Right atrium auricular region (tissue), 2 donors: ENCODE data around the gene CRYBG3. TPM values are rescaled to one million over a fixed set of nuclear protein-coding genes. Genes with fewer than 3 reads are reported as not detected.

Source experiments
- DNase-seq: peaks from one replicate; pipeline ENCODE4 v3.0.0-alpha.2; 2019; ENCODE audit warnings: low spot score
- H3K27ac ChIP-seq, 2 donors: fragments of 200-600 bp; sonication (generic); 1 replicate in 1 of 2; 2 replicates in 1 of 2; pipeline ENCODE4 v1.5.1; 2016 to 2019
- H3K27me3 ChIP-seq, 2 donors: fragments of 200-600 bp; sonication (generic); one replicate each; pipeline versions ENCODE4 v1.5.1 to v1.6.0; 2017 to 2019
- H3K36me3 ChIP-seq: fragments of 200-600 bp; sonication (generic); one replicate; pipeline ENCODE4 v1.5.1; 2016
- H3K4me1 ChIP-seq, 2 donors: fragments of 200-600 bp; sonication (generic); one replicate each; pipeline versions ENCODE4 v1.5.1 to v1.6.0; 2017 to 2019
- H3K4me3 ChIP-seq, 2 donors: fragments of 200-600 bp; sonication (generic); 1 replicate in 1 of 2; 2 replicates in 1 of 2; pipeline ENCODE4 v1.5.1; 2017 to 2019; ENCODE audit warnings: mild to moderate bottlenecking in 1 of 2, moderate library complexity in 1 of 2
- H3K9me3 ChIP-seq, 2 donors: fragments of 200-600 bp; sonication (generic); one replicate each; pipeline ENCODE4 v1.5.1; 2019
- total RNA-seq, 2 donors: library from RNA; depleted of rRNA; stranded (reverse); fragments of >200 nt; gene quantifications; one replicate each; pipeline ENCODE4 v1.1.0, GENCODE V29; 2016
- TF ChIP-seq, protein P1 (sequence below), 2 donors: fragments of 200-600 bp; sonication (generic); IDR thresholded peaks; one replicate each; pipeline ENCODE4 v1.5.1; 2019; ENCODE audit warnings: antibody characterized with exemption in 2 of 2

Gene CRYBG3
- total RNA-seq, 2 donors from 2014 or later: 17.6 to 18.6 TPM

GRCh38 chr3:97838393-97838792 is 16.6 kb downstream of the CRYBG3 start:
- Histone ChIP-seq H3K9me3 (no peaks in the 10 kb centered on the region), H3K36me3 (no peaks in the 10 kb centered on the region), H3K4me1 (peaks cover 0 to 6% of the 10 kb centered on the region in 2 donors), H3K27ac (no peak overlapping the region), H3K4me3 (no peak overlapping the region), H3K27me3 (no peaks in the 10 kb centered on the region)
- no peak for DNase-seq
- TF ChIP-seq, protein P1, sequence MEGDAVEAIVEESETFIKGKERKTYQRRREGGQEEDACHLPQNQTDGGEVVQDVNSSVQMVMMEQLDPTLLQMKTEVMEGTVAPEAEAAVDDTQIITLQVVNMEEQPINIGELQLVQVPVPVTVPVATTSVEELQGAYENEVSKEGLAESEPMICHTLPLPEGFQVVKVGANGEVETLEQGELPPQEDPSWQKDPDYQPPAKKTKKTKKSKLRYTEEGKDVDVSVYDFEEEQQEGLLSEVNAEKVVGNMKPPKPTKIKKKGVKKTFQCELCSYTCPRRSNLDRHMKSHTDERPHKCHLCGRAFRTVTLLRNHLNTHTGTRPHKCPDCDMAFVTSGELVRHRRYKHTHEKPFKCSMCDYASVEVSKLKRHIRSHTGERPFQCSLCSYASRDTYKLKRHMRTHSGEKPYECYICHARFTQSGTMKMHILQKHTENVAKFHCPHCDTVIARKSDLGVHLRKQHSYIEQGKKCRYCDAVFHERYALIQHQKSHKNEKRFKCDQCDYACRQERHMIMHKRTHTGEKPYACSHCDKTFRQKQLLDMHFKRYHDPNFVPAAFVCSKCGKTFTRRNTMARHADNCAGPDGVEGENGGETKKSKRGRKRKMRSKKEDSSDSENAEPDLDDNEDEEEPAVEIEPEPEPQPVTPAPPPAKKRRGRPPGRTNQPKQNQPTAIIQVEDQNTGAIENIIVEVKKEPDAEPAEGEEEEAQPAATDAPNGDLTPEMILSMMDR (IDR thresholded peaks at IDR 0.05): no peak

GRCh38 chr3:97839944-97840343 is 18.1 kb downstream of the CRYBG3 start:
- TF ChIP-seq, protein P1 (IDR thresholded peaks at IDR 0.05): no peak
- no peaks in the 10 kb centered on the region for H3K36me3 ChIP-seq
- DNase-seq: no peak
- H3K27me3 ChIP-seq: no peaks in the 10 kb centered on the region
- no peak overlapping the region for H3K4me3 ChIP-seq
- no peak overlapping the region for H3K27ac ChIP-seq
- H3K9me3 ChIP-seq: no peaks in the 10 kb centered on the region
- peaks cover 0 to 6% of the 10 kb centered on the region in 2 donors for H3K4me1 ChIP-seq

DNA sequence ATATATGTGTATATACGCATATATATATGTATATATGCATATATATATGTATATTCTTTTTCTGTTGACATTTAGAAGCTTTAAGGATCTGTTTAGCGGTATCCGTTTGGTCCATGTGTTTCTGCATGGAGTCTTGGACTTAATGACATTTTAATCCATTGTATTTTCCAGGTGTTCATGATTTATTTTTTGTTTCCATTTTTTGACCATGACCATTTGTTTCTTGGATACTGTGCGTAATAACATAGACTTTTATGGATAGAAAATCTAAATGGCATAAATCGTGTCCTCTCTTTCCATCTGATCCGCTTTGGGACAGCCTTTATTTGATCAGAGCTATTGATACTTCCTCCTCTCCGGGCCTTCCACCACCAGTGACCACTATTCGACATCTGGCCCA is 19.5 kb downstream of the CRYBG3 start:
- H3K9me3 ChIP-seq: no peaks in the 10 kb centered on the region

GRCh38 chr3:97841956-97842355 is 20.1 kb downstream of the CRYBG3 start:
- Histone ChIP-seq H3K36me3 (no peaks in the 10 kb centered on the region), H3K27ac (no peak overlapping the region), H3K9me3 (no peaks in the 10 kb centered on the region), H3K4me1 (peaks cover 0 to 6% of the 10 kb centered on the region in 2 donors), H3K4me3 (no peak overlapping the region), H3K27me3 (no peaks in the 10 kb centered on the region)
- TF ChIP-seq, protein P1 (IDR thresholded peaks at IDR 0.05): no peak
- no peak for DNase-seq

More for the DNA sequence above, 19.5 kb downstream of the CRYBG3 start:
- DNase-seq: no peak
- TF ChIP-seq, protein P1 (IDR thresholded peaks at IDR 0.05): no peak
- Histone ChIP-seq H3K4me1 (peaks cover 0 to 6% of the 10 kb centered on the region in 2 donors), H3K27me3 (no peaks in the 10 kb centered on the region), H3K36me3 (no peaks in the 10 kb centered on the region), H3K4me3 (no peak overlapping the region), H3K27ac (no peak overlapping the region)

GRCh38 chr3:97848779-97849178 is 27.0 kb downstream of the CRYBG3 start:
- H3K36me3 ChIP-seq: no peaks in the 10 kb centered on the region

More at GRCh38 chr3:97848779-97849178, 27.0 kb downstream of the CRYBG3 start:
- Histone ChIP-seq H3K27me3 (no peaks in the 10 kb centered on the region), H3K4me3 (no peak overlapping the region), H3K27ac (no peak overlapping the region), H3K4me1 (no peaks in the 10 kb centered on the region), H3K9me3 (peaks cover 0 to 2% of the 10 kb centered on the region in 2 donors)
- TF ChIP-seq, protein P1 (IDR thresholded peaks at IDR 0.05): no peak
- no peak for DNase-seq
